Measurements from ENCODE around the gene AMT.

AMT gene

GRCh38 chr3:49427586-49427985 is 5.3 kb upstream of the AMT start:
- TF ChIP-seq ZNF565 (CRISPR knock-in tag; conservative IDR thresholded peaks at IDR 0.05; ENCODE audit: low read depth) (no peak), BACH2 (CRISPR knock-in tag; IDR thresholded peaks at IDR 0.05; ENCODE audit: borderline replicate concordance) (no peak)
- no peak for ATAC-seq

GRCh38 chr3:49424816-49425215 is 2.5 kb upstream of the AMT start:
- ATAC-seq = no peak
- TF ChIP-seq TSHZ2 (CRISPR knock-in tag; IDR thresholded peaks at IDR 0.05) (no peak), ZNF8 (CRISPR knock-in tag; IDR thresholded peaks at IDR 0.05) (no peak), ZNF565 (CRISPR knock-in tag; conservative IDR thresholded peaks at IDR 0.05; ENCODE audit: low read depth) (no peak)

GRCh38 chr3:49421890-49422378 is 339 bp downstream of the AMT start:
- no peak for TF ChIP-seq GLIS3 (CRISPR knock-in tag; IDR thresholded peaks at IDR 0.05)
- no peak for TF ChIP-seq BACH2 (CRISPR knock-in tag; IDR thresholded peaks at IDR 0.05; ENCODE audit: borderline replicate concordance)
- TF ChIP-seq CSDC2 (CRISPR knock-in tag; IDR thresholded peaks at IDR 0.05) = no peak
- TF ChIP-seq ZNF8 (CRISPR knock-in tag; IDR thresholded peaks at IDR 0.05) = no peak
- no peak for TF ChIP-seq POU6F1 (CRISPR knock-in tag; IDR thresholded peaks at IDR 0.05; ENCODE audit: borderline replicate concordance, low read depth)
- TF ChIP-seq ZNF70 (CRISPR knock-in tag; IDR thresholded peaks at IDR 0.05) = no peak
- TF ChIP-seq ESRRG (CRISPR knock-in tag; IDR thresholded peaks at IDR 0.05) = no peak
- TF ChIP-seq TCF4 (CRISPR knock-in tag; IDR thresholded peaks at IDR 0.05; ENCODE audit: borderline replicate concordance) = no peak
- TF ChIP-seq ISL1 (CRISPR knock-in tag; IDR thresholded peaks at IDR 0.05) = no peak
- no peak for TF ChIP-seq PATZ1 (CRISPR knock-in tag; IDR thresholded peaks at IDR 0.05; ENCODE audit: borderline replicate concordance)
- TF ChIP-seq ZC3H10 (CRISPR knock-in tag; IDR thresholded peaks at IDR 0.05) = no peak
- TF ChIP-seq ZNF565 (CRISPR knock-in tag; conservative IDR thresholded peaks at IDR 0.05; ENCODE audit: low read depth) = no peak
- TF ChIP-seq ZFP30 (CRISPR knock-in tag; IDR thresholded peaks at IDR 0.05) = no peak
- TF ChIP-seq CREB5 (CRISPR knock-in tag; IDR thresholded peaks at IDR 0.05; ENCODE audit: low read depth) = no peak
- no peak for TF ChIP-seq RARB (CRISPR knock-in tag; IDR thresholded peaks at IDR 0.05)
- no peak for TF ChIP-seq OSR1 (CRISPR knock-in tag; IDR thresholded peaks at IDR 0.05)
- no peak; the same call in 2 of the 3 replicates for ATAC-seq

- no peak for ATAC-seq
- TF ChIP-seq ZFP3 (CRISPR knock-in tag; IDR thresholded peaks at IDR 0.05) (no peak), RARB (CRISPR knock-in tag; IDR thresholded peaks at IDR 0.05) (no peak), PPARA (CRISPR knock-in tag; IDR thresholded peaks at IDR 0.05; ENCODE audit: borderline replicate concordance) (no peak), BACH2 (CRISPR knock-in tag; IDR thresholded peaks at IDR 0.05; ENCODE audit: borderline replicate concordance) (no peak), PATZ1 (CRISPR knock-in tag; IDR thresholded peaks at IDR 0.05; ENCODE audit: borderline replicate concordance) (no peak), TCF4 (CRISPR knock-in tag; IDR thresholded peaks at IDR 0.05; ENCODE audit: borderline replicate concordance) (no peak), TSHZ2 (CRISPR knock-in tag; IDR thresholded peaks at IDR 0.05) (no peak), SNAI2 (CRISPR knock-in tag; IDR thresholded peaks at IDR 0.05) (no peak), ZNF565 (CRISPR knock-in tag; conservative IDR thresholded peaks at IDR 0.05; ENCODE audit: low read depth) (no peak), ISL1 (CRISPR knock-in tag; IDR thresholded peaks at IDR 0.05) (no peak), ZC3H10 (CRISPR knock-in tag; IDR thresholded peaks at IDR 0.05) (no peak), POU6F1 (CRISPR knock-in tag; IDR thresholded peaks at IDR 0.05; ENCODE audit: borderline replicate concordance, low read depth) (no peak), CSDC2 (CRISPR knock-in tag; IDR thresholded peaks at IDR 0.05) (no peak), ZNF70 (CRISPR knock-in tag; IDR thresholded peaks at IDR 0.05) (no peak)
These were observed 4.7 kb downstream of the AMT start for GRCh38 chr3:49417516-49418120.

All from SK-N-SH treated with all-trans-retinoic acid at 6 μM for 48 hours (cell line).